ENCODE data around the gene ZGLP1.

- TF ChIP-seq ZNF274 (IDR thresholded peaks at IDR 0.05; ENCODE audit: low read depth, low read length) (no peak), SUZ12 (IDR thresholded peaks at IDR 0.05; ENCODE audit: extremely low read depth, insufficient read depth, insufficient read length) (no peak), YY1 (IDR thresholded peaks at IDR 0.05; ENCODE audit: insufficient read depth, insufficient read length) (no peak)
Observed at GRCh38 chr19:10259162-10259905, 50.3 kb downstream of the ZGLP1 start.

Measured in NT2/D1 (cell line).